Right hindlimb (tissue), 1 donor: ENCODE results near the gene CHCHD6.

Source experiments
- DNase-seq: peaks from one replicate; pipeline ENCODE4 v3.0.0-alpha.2; 2018

Gene CHCHD6

DNA sequence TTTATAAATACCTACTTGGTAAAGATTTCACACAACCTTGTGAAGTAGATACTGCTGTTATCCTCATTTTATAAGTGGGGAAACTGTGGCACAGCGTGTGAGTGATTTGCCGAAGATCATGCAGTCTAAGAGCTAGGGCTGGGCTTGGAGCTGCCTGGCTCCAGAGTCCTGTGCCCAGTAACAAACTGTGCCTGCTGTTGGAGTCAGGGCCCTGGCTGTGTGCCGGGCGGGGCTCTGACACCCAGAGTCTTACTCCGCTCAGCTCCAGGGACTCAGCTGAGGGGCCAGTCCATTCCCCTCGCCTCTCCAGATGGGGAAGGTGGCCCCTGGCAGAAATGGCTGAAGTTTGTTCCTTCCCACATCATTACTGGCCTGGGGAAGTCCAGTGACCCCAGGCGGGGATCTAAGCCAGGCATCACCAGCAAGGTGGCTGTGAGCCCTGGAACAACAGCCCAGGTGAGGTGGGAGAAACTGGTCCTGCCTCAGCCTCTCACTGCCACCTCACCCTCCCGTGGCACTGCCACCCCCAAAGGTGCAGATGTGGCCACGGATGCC, 261.6 kb downstream of the CHCHD6 start:
- DNase-seq, result no peak

DNA sequence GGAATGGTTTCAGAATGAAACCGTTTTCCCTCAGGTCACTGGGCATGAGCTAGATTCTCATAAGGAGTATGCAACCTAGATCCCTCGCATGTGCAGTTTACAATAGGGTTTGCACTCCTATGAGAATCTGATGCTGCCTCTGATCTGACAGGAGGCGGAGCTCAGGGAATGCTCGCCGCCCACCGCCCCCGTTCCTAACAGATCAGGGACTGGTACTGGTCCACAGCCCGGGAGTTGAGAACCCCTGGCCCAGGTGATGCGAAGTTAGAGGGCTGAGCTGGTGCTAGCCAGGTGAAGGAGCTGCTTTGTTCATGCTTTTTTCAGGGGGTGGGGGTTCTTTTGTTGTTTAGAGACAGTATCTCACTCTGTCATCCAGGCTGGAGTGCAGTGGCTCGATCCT, 263.3 kb downstream of the CHCHD6 start:
- DNase-seq, result no peak

- DNase-seq, result no peak
Measured at GRCh38 chr3:126968391-126969390, 264.7 kb downstream of the CHCHD6 start.

GRCh38 chr3:126969586-126969985, 265.5 kb downstream of the CHCHD6 start:
- no peak for DNase-seq

- no peak for DNase-seq
Measured at GRCh38 chr3:126970101-126970500, 266.1 kb downstream of the CHCHD6 start.

GRCh38 chr3:126970921-126971320, 266.9 kb downstream of the CHCHD6 start:
- DNase-seq, result no peak

DNA sequence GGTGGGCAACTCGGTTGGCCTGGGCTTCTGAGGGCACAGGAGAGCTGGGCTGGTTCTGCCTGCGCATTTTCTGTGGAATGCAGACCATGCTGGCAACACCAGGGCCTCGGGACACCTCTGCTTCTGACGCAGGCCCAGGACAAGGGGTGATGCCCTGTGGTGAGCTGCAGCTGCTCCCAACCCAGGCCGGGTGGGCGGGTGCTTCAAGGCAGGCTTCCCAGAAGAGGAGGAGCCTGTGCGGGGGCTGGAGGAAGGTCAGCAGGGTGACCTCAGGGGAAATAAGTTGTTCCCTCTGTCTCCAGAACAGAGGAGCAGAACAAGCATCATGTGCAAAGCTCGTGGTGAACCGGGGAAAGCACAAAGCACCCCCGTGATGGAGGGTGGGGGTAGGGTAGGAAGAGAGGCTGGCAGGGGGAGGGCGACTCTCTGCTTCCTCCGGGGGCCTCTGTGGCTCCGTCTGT, 267.9 kb downstream of the CHCHD6 start:
- peak; percentile 75 for DNase-seq

GRCh38 chr3:126972866-126973265, 268.8 kb downstream of the CHCHD6 start:
- no peak for DNase-seq

DNA sequence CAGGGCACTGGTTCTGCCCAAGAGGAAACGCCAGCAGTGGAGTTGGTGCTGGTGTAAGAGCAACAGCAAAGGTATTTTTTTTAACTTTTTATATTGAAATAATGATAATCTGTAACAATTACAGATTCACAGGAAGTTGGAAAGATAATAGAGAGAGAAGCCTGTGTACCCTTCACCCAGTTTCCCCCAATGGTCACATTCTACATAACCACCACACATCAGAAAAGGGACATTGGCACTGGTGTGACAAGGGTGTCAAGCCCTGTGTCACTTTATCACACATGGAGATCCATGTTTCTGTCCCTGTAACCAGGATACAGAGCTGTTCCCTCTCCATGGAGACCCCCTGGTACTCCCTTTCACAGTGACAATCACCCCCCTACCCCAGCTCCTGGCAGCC, 269.8 kb downstream of the CHCHD6 start:
- no peak for DNase-seq

DNA sequence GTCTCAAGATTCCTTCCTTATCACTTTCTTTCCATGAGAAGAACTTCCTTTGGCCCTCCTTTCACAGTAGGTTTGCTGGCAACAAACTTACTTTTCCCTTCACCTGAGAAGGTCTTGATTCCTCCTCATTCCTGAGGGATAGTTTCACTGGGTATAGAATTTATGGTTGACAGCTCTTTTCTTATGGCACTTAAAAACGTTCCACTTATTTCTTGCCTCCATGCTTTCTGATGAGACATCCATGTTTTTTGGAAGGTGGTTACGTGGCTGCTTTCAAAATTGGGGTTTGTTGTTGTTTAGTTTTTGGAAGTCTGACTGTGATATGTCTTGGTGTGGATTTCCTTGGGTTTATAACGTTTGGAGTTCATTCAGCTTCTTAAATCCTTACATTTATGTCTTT, 270.7 kb downstream of the CHCHD6 start:
- no peak for DNase-seq

DNA sequence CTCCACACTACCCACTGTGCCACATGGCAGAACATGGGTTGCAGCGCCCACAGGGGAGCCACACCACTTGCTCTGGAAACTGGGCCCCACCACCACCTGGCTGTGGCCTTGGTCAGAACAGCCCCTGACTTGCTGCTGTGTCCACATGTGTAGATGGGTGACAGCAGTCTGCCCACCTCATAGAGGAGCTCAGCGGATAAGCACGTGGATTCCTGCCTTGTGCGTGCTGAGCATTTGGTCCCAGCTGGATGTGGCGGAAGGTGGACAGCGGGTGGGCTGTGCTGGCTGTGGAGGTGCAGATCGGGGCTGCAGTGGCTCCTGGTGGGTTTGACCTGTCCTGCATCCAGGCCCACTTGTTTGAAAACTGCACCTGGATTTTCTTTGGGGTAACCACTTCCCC, 272.9 kb downstream of the CHCHD6 start:
- no peak for DNase-seq

- no peak for DNase-seq
Measured at GRCh38 chr3:126977821-126978220, 273.8 kb downstream of the CHCHD6 start.

DNA sequence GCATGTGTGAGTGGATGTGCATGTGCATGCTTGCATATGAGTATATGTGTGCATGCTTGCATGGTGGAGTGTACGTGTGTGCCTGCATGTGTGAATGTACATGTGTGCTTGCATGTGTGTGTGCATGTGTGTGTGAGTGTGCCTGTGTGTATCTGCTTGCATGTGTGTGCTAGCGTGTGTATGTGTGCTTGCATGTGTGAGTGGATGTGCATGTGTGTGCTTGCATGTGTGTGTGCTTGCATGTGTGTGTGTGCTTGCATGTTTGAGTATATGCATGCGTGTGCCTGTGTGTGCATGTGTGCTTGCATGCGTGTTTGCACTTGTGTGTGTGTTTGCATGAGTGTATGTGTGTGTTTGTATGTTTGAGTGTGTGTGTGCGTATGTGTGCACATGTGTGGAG, 274.3 kb downstream of the CHCHD6 start:
- DNase-seq, result no peak

- DNase-seq, result no peak
Measured at GRCh38 chr3:126979046-126979628, 275.1 kb downstream of the CHCHD6 start.

DNA sequence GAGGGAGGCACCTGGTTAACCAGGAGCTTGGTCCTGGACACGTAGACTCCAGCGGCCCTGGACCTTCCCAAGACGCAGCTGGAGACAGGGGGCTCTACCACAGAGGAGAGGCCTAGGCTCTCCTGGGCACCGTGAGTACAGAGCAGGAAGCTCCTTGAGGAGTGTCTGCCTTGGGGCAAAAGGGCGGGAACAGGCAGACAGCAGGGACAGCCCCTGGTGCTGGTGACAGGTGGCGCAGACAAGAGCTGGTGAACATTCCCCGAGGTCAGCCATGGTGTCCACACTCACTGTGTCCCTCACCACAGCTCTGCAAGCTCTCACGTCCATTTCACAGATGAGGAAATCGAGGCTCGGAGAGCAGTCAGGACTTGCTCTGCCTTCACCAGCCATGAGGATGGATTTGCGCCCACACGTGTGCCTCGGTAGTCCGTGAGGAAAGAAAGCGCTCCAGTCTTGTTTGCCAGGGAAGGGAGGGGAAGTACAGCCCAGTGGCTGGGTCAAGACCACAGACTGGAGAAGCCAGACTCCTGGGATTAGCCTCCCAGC, 276.3 kb downstream of the CHCHD6 start:
- DNase-seq, result no peak

DNA sequence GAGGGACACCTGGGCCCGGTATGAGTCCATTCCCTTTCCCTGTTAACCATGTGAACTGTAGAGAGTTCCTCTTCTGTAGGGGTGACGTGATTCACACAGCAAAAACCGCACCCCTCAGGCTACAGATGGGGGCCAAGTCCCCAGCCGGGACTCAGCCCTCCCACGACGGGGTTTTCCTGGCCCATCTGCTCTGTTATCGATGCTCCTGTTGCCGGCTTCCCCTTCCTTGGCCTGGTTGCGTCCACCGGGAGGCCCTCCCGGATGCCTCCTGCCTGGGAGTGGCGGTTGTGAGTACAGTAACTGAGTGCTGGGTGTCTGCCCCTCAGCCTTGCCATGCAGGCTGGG, 278.1 kb downstream of the CHCHD6 start:
- DNase-seq, result no peak

GRCh38 chr3:126982471-126983175, 278.6 kb downstream of the CHCHD6 start, which contains the start of gene PLXNA1:
TSS of gene PLXNA1 (plus strand) at chr3:126983115. CDS start at chr3:126988594, 5,479 bp downstream.
- DNase-seq, result peak; percentile 81

- no peak for DNase-seq
Measured at GRCh38 chr3:126983276-126983652, 279.2 kb downstream of the CHCHD6 start.

- DNase-seq, result peak; percentile 71
Measured at GRCh38 chr3:126983653-126984390, 279.8 kb downstream of the CHCHD6 start.

DNA sequence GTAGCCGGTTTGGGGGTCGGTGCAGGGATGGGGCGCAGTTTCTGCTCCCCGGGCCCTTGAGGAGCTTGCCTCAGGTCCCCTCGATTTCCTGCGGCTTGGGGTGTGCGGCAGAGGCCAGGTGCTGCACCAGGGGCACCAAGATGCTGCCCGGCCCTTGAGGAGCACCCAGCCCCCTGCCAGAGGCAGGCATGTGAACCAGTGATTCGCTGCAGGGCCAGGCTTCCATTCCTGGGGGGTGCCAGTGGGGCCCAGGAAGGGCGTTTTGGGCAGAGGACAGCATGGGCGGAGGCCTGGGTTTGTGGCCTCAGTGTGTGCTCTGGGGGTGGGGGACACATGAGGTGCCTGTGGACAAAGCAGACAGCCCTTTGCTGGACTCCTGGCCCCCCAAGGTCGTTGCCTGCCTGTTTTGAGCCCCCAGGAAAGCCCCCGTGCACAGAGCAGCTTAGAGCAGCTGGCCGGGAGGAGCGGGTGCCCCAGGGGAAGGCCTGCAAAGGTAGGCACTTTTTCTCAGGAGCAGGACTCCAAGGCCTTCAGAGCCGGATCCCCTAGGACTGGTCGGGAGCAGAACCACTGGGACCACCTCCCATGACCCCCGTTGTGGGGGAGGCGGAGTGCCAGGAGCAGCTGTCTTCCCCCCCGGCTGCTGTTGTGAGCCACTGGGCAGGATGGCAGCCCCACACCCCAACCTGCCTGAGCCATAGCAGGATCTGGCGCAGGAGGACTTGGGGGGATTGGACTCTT, 280.5 kb downstream of the CHCHD6 start:
- no peak for DNase-seq
